HG02884 (cell line): ENCODE data around the gene KCTD20.
A peak's percentile ranks its signal among the peaks of the same experiment; 100 is the strongest.
"Not testable (repeated sequence)": the region's sequence is repeated elsewhere in the genome, so short reads cannot be mapped to it uniquely, and the experiment has no call there.

ENCODE experiments used
- ATAC-seq: cut with Tn5 transposase; IDR thresholded peaks from one replicate; pipeline ENCODE4 v1.9.1; 2021; ENCODE audit warnings: mild to moderate bottlenecking, moderate library complexity; ENCODE audit not compliant: unreplicated experiment

Gene KCTD20

GRCh38 chr6:36442671-36443470 is at the start of gene KCTD20, which contains the start of gene PXT1:
Gene KCTD20, plus strand, starts transcription at chr6:36443000. Its CDS starts 27,098 bp downstream, at chr6:36470098.
Gene PXT1, minus strand, starts transcription at chr6:36442854. Its CDS starts 16,772 bp downstream, at chr6:36426082.
- peak; percentile 62 for ATAC-seq

- ATAC-seq: no peak
Observed at GRCh38 chr6:36399970-36400369, 42.8 kb upstream of the KCTD20 start.

GRCh38 chr6:36402481-36402880 is 40.3 kb upstream of the KCTD20 start:
- no peak for ATAC-seq

- ATAC-seq: no peak
Observed at GRCh38 chr6:36404164-36404563, 38.6 kb upstream of the KCTD20 start.

- ATAC-seq: not testable (repeated sequence)
Observed at GRCh38 chr6:36409718-36410117, 33.1 kb upstream of the KCTD20 start.

- no peak for ATAC-seq
Observed at GRCh38 chr6:36413489-36414480, 29.0 kb upstream of the KCTD20 start.

GRCh38 chr6:36414481-36414880 is 28.3 kb upstream of the KCTD20 start:
- ATAC-seq: no peak

GRCh38 chr6:36418558-36418957 is 24.2 kb upstream of the KCTD20 start:
- no peak for ATAC-seq

GRCh38 chr6:36419310-36419709 is 23.5 kb upstream of the KCTD20 start:
- ATAC-seq: no peak

GRCh38 chr6:36422714-36423100 is 20.1 kb upstream of the KCTD20 start:
- no peak for ATAC-seq

- ATAC-seq: peak; percentile 86
Observed at GRCh38 chr6:36423101-36423824, 19.5 kb upstream of the KCTD20 start.

GRCh38 chr6:36426622-36427021 is 16.2 kb upstream of the KCTD20 start:
- ATAC-seq: no peak

- ATAC-seq: no peak
Observed at GRCh38 chr6:36428911-36429310, 13.9 kb upstream of the KCTD20 start.

- ATAC-seq: no peak
Observed at GRCh38 chr6:36430351-36430750, 12.4 kb upstream of the KCTD20 start.

GRCh38 chr6:36431197-36431596 is 11.6 kb upstream of the KCTD20 start:
- no peak for ATAC-seq

GRCh38 chr6:36432151-36432671 is 10.6 kb upstream of the KCTD20 start:
- ATAC-seq: no peak

GRCh38 chr6:36436466-36436865 is 6.3 kb upstream of the KCTD20 start:
- ATAC-seq: no peak

GRCh38 chr6:36441307-36441894 is 1.4 kb upstream of the KCTD20 start:
- no peak for ATAC-seq

- no peak for ATAC-seq
Observed at GRCh38 chr6:36442103-36442670, 613 bp upstream of the KCTD20 start.
